ENCODE measurements around the gene EDC4.

EDC4 gene

DNA sequence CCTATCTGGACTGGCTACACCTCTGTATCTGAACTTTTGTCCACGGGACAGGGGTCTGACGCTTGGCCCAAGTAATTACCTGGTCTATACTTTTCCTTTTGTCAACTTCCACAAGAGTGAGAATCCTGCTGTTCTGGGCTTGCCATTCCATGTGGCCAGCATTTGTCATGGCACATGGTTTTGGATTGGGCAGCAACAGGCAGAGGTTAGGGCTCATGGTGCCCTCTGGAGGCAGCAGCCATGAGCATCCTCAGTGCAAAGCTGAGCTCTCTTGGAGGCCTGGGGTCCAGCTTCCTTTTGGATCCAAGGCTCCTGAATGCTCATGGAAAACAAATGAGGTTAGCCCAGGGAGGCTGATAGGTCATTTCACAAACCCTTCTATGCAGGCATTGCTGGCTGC, 7.5 kb upstream of the EDC4 start:
- ATAC-seq, result peak; percentile 87
- TF ChIP-seq BACH2 (CRISPR knock-in tag; IDR thresholded peaks at IDR 0.05; ENCODE audit: borderline replicate concordance) (no peak), ZNF565 (CRISPR knock-in tag; conservative IDR thresholded peaks at IDR 0.05; ENCODE audit: low read depth) (no peak), GLIS3 (CRISPR knock-in tag; IDR thresholded peaks at IDR 0.05) (no peak), ZFP3 (CRISPR knock-in tag; IDR thresholded peaks at IDR 0.05) (no peak), CSDC2 (CRISPR knock-in tag; IDR thresholded peaks at IDR 0.05) (no peak), ESRRG (CRISPR knock-in tag; IDR thresholded peaks at IDR 0.05) (no peak), OSR1 (CRISPR knock-in tag; IDR thresholded peaks at IDR 0.05) (no peak), ZNF70 (CRISPR knock-in tag; IDR thresholded peaks at IDR 0.05) (no peak), TCF4 (CRISPR knock-in tag; IDR thresholded peaks at IDR 0.05; ENCODE audit: borderline replicate concordance) (no peak), SNAI2 (CRISPR knock-in tag; IDR thresholded peaks at IDR 0.05) (no peak)
- TF ChIP-seq, protein P1, sequence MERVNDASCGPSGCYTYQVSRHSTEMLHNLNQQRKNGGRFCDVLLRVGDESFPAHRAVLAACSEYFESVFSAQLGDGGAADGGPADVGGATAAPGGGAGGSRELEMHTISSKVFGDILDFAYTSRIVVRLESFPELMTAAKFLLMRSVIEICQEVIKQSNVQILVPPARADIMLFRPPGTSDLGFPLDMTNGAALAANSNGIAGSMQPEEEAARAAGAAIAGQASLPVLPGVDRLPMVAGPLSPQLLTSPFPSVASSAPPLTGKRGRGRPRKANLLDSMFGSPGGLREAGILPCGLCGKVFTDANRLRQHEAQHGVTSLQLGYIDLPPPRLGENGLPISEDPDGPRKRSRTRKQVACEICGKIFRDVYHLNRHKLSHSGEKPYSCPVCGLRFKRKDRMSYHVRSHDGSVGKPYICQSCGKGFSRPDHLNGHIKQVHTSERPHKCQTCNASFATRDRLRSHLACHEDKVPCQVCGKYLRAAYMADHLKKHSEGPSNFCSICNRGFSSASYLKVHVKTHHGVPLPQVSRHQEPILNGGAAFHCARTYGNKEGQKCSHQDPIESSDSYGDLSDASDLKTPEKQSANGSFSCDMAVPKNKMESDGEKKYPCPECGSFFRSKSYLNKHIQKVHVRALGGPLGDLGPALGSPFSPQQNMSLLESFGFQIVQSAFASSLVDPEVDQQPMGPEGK (CRISPR knock-in tag; IDR thresholded peaks at IDR 0.05; ENCODE audit: borderline replicate concordance), result no peak
- TF ChIP-seq, protein P2, sequence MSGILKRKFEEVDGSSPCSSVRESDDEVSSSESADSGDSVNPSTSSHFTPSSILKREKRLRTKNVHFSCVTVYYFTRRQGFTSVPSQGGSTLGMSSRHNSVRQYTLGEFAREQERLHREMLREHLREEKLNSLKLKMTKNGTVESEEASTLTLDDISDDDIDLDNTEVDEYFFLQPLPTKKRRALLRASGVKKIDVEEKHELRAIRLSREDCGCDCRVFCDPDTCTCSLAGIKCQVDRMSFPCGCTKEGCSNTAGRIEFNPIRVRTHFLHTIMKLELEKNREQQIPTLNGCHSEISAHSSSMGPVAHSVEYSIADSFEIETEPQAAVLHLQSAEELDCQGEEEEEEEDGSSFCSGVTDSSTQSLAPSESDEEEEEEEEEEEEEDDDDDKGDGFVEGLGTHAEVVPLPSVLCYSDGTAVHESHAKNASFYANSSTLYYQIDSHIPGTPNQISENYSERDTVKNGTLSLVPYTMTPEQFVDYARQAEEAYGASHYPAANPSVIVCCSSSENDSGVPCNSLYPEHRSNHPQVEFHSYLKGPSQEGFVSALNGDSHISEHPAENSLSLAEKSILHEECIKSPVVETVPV (CRISPR knock-in tag; IDR thresholded peaks at IDR 0.05), result no peak
- TF ChIP-seq, protein P3, sequence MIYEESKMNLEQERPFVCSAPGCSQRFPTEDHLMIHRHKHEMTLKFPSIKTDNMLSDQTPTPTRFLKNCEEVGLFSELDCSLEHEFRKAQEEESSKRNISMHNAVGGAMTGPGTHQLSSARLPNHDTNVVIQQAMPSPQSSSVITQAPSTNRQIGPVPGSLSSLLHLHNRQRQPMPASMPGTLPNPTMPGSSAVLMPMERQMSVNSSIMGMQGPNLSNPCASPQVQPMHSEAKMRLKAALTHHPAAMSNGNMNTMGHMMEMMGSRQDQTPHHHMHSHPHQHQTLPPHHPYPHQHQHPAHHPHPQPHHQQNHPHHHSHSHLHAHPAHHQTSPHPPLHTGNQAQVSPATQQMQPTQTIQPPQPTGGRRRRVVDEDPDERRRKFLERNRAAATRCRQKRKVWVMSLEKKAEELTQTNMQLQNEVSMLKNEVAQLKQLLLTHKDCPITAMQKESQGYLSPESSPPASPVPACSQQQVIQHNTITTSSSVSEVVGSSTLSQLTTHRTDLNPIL (CRISPR knock-in tag; IDR thresholded peaks at IDR 0.05; ENCODE audit: low read depth), result no peak
- TF ChIP-seq, protein P4, sequence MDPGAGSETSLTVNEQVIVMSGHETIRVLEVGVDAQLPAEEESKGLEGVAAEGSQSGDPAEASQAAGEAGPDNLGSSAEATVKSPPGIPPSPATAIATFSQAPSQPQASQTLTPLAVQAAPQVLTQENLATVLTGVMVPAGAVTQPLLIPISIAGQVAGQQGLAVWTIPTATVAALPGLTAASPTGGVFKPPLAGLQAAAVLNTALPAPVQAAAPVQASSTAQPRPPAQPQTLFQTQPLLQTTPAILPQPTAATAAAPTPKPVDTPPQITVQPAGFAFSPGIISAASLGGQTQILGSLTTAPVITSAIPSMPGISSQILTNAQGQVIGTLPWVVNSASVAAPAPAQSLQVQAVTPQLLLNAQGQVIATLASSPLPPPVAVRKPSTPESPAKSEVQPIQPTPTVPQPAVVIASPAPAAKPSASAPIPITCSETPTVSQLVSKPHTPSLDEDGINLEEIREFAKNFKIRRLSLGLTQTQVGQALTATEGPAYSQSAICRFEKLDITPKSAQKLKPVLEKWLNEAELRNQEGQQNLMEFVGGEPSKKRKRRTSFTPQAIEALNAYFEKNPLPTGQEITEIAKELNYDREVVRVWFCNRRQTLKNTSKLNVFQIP (CRISPR knock-in tag; IDR thresholded peaks at IDR 0.05; ENCODE audit: borderline replicate concordance, low read depth), result no peak
- TF ChIP-seq, protein P5, sequence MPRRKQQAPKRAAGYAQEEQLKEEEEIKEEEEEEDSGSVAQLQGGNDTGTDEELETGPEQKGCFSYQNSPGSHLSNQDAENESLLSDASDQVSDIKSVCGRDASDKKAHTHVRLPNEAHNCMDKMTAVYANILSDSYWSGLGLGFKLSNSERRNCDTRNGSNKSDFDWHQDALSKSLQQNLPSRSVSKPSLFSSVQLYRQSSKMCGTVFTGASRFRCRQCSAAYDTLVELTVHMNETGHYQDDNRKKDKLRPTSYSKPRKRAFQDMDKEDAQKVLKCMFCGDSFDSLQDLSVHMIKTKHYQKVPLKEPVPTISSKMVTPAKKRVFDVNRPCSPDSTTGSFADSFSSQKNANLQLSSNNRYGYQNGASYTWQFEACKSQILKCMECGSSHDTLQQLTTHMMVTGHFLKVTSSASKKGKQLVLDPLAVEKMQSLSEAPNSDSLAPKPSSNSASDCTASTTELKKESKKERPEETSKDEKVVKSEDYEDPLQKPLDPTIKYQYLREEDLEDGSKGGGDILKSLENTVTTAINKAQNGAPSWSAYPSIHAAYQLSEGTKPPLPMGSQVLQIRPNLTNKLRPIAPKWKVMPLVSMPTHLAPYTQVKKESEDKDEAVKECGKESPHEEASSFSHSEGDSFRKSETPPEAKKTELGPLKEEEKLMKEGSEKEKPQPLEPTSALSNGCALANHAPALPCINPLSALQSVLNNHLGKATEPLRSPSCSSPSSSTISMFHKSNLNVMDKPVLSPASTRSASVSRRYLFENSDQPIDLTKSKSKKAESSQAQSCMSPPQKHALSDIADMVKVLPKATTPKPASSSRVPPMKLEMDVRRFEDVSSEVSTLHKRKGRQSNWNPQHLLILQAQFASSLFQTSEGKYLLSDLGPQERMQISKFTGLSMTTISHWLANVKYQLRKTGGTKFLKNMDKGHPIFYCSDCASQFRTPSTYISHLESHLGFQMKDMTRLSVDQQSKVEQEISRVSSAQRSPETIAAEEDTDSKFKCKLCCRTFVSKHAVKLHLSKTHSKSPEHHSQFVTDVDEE (CRISPR knock-in tag; IDR thresholded peaks at IDR 0.05), result no peak

DNA sequence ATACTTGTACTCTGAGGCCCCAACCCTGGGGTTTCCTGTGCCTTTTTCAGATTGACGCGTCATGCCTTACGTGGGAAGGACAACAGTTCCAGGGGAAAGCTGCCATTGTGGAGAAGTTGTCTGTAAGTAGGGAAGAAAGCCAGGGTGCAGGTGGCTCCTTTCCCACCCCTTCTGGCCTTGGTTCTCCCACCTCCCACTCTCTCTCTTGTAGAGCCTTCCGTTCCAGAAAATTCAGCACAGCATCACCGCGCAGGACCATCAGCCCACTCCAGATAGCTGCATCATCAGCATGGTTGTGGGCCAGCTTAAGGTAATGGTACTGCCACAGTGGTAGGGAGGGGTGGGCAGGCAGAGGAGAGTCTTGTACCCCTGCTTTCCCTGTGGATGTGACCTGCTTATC, 4.6 kb upstream of the EDC4 start:
- ATAC-seq, result no peak
- TF ChIP-seq RARB (CRISPR knock-in tag; IDR thresholded peaks at IDR 0.05) (no peak), ESRRG (CRISPR knock-in tag; IDR thresholded peaks at IDR 0.05) (no peak), PPARA (CRISPR knock-in tag; IDR thresholded peaks at IDR 0.05; ENCODE audit: borderline replicate concordance) (no peak), TCF4 (CRISPR knock-in tag; IDR thresholded peaks at IDR 0.05; ENCODE audit: borderline replicate concordance) (no peak), ZFP3 (CRISPR knock-in tag; IDR thresholded peaks at IDR 0.05) (no peak), OSR1 (CRISPR knock-in tag; IDR thresholded peaks at IDR 0.05) (no peak), ZNF565 (CRISPR knock-in tag; conservative IDR thresholded peaks at IDR 0.05; ENCODE audit: low read depth) (no peak), CSDC2 (CRISPR knock-in tag; IDR thresholded peaks at IDR 0.05) (no peak), GLIS3 (CRISPR knock-in tag; IDR thresholded peaks at IDR 0.05) (no peak), SNAI2 (CRISPR knock-in tag; IDR thresholded peaks at IDR 0.05) (no peak), ZFP30 (CRISPR knock-in tag; IDR thresholded peaks at IDR 0.05) (no peak)
- TF ChIP-seq, protein P2 (CRISPR knock-in tag; IDR thresholded peaks at IDR 0.05), result no peak
- TF ChIP-seq, protein P1 (CRISPR knock-in tag; IDR thresholded peaks at IDR 0.05; ENCODE audit: borderline replicate concordance), result no peak
- TF ChIP-seq, protein P3 (CRISPR knock-in tag; IDR thresholded peaks at IDR 0.05; ENCODE audit: low read depth), result no peak
- TF ChIP-seq, protein P5 (CRISPR knock-in tag; IDR thresholded peaks at IDR 0.05), result no peak
- TF ChIP-seq, protein P4 (CRISPR knock-in tag; IDR thresholded peaks at IDR 0.05; ENCODE audit: borderline replicate concordance, low read depth), result no peak
